NCI-H128 (cell line): ENCODE measurements around the gene NMUR1.
"Not testable (repeated sequence)": the region's sequence is repeated elsewhere in the genome, so short reads cannot be mapped to it uniquely, and the experiment has no call there.

ENCODE experiments used
- DNase-seq: peaks from one replicate; lab custom pipeline; 2025; ENCODE audit not compliant: unreplicated experiment; lab: John Stamatoyannopoulos, UW

Gene NMUR1

GRCh38 chr2:231530099-231531011 is at the start of gene NMUR1:
Gene NMUR1 (minus strand): TSS chr2:231530445. CDS start chr2:231530361, 84 bp downstream.
- no peak for DNase-seq

DNA sequence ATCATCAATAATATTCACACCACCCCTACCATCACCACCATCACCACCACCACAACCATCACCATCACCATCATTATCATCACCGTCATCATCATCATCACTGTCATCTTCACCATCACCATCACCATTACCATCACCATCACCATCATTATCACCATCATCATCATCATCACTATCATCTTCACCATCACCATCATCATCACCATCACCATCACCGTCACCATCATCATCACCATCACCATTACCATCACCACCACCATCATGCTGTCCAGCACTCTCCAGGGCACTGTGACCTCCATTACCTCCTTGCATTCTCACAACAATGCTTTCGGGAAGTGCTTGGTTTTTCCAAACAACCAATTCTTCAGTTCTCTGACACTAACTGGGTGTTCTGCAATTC is 49.3 kb upstream of the NMUR1 start:
- DNase-seq, result no peak

DNA sequence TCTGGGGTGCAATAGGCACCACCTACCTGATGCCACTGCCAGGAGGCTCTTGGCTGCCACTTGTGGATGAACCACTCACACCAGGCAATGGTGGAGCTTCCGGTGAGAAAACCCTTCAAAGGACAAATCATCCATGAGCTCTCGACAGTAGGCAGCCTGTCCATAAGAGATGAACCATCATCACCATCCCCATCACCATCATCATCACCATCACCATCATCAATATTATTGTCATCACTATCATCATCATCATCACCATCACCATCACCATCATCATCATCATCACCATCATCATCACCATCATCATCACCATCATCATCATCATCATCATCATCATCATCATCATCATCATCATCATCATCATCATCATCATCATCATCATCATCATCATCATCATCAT is 48.4 kb upstream of the NMUR1 start:
- not testable (repeated sequence) for DNase-seq

DNA sequence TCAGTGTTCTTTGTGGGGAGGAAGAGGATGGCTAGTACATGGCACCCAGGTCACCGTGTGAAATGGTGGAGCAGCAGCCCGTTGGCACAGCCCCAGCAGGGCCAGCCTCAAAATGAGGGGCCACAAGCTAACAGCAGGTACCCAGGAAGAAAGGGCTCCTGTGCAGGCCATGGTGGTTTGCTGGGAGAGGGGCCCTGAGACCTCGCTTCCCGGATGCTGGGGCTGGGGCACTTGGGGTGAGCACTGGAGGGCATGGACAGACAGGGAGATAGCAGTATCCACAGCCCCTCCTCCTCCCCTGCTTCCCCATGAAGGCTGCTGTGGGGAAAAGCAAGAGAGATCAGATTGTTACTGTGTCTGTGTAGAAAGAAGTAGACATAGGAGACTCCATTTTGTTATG is 46.2 kb upstream of the NMUR1 start:
- no peak for DNase-seq

- DNase-seq, result no peak
Measured at GRCh38 chr2:231575612-231576256, 45.5 kb upstream of the NMUR1 start.

- no peak for DNase-seq
Measured at GRCh38 chr2:231573698-231574421, 43.6 kb upstream of the NMUR1 start.

- no peak for DNase-seq
Measured at GRCh38 chr2:231573096-231573495, 42.9 kb upstream of the NMUR1 start.

GRCh38 chr2:231571661-231572191 is 41.5 kb upstream of the NMUR1 start:
- no peak for DNase-seq

- not testable (repeated sequence) for DNase-seq
Measured at GRCh38 chr2:231570915-231571314, 40.7 kb upstream of the NMUR1 start.

GRCh38 chr2:231568785-231569435 is 38.7 kb upstream of the NMUR1 start:
- no peak for DNase-seq

DNA sequence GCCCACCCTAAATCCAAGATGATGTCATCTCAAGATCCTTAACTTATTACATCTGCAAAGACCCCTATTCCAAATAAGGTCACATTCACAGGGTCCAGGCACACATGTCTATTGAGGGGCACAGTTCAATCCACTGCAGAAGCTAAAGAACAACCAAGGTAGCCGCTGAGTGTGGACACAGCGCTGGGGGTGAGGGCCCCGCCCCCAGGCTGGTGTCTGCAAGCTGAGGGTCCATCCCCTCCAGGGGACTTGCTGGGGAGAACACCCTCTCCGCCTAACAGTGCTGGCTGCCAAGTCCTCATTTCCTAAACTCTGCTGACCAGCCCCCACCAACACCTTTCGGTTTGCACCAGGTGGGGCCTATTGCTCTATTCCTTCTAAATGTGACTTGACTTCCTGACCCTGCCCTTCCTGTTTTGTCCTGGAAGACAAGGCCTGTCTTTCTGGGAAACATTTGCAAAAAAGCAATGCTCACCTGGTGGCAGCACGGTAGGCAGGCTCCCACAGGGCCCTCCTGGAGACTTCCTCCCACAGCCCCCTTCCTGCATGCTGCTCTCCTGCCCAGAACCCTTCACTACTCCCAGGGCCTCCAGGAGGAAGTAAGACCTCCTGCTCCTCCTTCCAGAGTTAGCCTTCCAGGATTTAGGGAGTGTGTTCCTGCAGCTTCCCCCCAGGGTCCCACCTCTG is 38.0 kb upstream of the NMUR1 start:
- DNase-seq, result no peak

DNA sequence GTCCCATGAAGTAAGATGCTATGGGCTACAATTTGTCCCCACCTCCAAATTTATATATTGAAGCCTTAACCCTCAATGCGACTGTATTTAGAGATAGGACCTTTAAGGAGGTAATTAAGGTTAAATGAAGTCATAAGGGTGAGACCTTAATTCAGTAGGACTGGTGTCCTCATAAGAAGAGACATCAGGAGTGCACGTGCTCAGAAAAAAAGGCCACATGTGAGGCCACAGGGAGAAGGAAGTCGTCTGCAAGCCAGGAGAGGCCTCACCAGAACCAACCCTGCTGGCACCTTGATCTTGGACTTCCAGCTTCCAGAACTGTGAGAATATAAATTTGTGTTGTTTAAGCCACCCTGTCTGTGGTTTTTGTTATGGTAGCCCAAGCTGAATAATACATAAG is 36.9 kb upstream of the NMUR1 start:
- DNase-seq, result no peak

DNA sequence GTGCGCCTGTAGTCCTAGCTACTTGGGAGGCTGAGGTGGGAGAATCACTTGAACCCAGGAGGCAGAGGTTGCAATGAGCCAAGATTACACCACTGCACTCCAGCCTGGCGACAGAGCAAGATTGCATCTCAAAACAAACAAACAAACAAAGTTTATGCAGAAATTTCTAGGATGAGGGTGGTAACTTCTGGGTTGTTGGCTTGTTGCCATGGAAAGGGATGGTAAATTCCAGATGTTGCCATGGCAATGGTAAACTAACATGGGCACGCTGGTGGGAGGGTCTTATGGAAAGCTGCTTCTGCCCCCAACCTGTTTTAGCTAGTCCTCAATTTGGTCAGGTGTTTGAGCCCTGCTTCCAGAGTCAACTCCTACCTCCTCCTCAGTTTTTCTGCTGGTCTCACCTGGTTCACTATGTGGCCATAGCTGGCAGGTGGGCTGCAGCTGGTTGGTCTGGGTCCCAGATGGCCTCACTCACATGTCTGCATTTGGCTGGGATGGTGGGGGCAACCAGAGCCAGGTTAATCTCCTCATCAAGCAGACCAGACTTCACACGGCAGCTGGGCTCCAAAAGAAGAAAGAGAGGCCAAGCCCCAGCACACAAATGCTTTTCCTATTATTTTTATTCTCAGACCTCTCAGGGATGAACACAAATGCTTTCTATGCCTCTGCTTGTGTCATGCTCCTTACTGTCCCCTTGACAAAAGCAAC is 35.8 kb upstream of the NMUR1 start:
- DNase-seq, result no peak

DNA sequence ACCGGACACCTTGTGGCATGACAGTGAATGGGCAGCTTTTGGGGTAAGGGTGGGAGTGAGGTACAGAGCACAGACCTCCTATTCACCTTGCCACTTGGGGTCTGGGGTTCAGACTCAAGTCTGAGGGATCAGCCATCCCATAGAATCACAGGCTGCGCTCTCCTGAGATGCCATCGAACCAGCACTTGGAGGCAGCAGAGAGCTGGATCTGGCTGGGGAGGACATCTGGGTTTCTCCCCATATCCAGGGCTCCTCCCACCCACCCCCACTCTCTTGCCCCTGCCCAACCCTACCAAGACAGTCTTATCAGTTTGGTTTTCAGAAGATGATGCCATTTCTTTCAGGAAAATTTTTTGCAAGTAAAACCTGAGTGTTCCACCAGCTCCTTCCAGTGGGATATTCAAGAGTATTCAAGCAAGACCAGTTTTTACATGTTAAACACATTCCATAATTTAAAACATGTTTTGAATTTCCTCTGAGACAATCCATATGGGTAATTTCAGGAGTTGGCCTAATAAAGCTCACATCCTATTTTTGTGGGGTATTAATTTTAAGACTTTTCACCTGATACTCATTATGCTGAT is 33.2 kb upstream of the NMUR1 start:
- DNase-seq, result peak; percentile 13

GRCh38 chr2:231557571-231558217 is 27.4 kb upstream of the NMUR1 start:
- DNase-seq, result peak; percentile 8

- no peak for DNase-seq
Measured at GRCh38 chr2:231556981-231557380, 26.7 kb upstream of the NMUR1 start.

- DNase-seq, result not testable (repeated sequence)
Measured at GRCh38 chr2:231556496-231556895, 26.3 kb upstream of the NMUR1 start.

DNA sequence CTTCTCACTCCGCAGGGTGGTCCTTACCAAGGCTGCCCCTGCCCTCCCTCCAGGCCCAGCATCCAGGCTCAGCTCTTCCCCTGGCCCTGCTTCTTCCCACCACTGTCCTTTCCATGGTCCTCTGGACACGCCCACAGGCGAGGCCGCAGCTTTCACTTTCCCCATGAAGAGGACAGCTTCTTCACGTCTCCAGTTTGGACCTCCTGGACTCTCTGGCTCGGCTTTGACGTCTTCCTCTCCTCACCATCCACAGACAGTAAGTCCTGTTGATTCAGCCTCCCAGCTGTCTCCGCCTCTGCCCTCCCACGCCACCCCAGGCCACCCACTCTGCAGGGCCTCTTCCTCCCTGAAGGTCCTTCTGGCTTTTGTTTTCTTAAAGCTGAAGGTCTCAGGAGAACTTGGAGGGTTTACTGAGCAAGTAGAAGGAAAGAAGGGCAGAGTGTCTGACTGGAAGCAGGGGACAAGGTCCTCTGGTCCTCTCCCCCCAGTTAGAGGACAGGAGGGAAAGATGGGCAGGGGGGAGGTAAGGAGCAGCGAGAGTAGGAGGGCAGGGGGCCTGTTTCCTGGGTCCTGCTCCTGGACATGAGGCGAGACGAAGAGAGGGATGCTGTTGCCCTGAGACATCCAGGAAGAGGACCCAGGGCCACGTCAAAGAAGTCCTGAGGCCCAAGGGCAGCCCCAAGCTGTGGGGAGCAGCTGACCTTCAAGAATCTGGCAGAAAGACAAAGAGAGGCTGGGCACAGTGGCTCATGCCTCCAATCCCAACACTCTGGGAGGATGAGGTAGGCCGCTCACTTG is 24.7 kb upstream of the NMUR1 start:
- DNase-seq, result no peak
